WTC11 (cell line): ENCODE measurements around the gene SCN9A. TPM values are rescaled to one million over a fixed set of nuclear protein-coding genes. Genes with fewer than 3 reads are reported as not detected.
A peak's percentile ranks its signal among the peaks of the same experiment; 100 is the strongest.
"Not testable (repeated sequence)": the region's sequence is repeated elsewhere in the genome, so short reads cannot be mapped to it uniquely, and the experiment has no call there.

Experiments
- ATAC-seq: fragments of 200-7000 bp; cut with Tn5 transposase; 2 replicates; pipeline ENCODE4 v1.10.0; 2021; ENCODE audit warnings: mild to moderate bottlenecking, moderate library complexity
- CTCF ChIA-PET: fragments of 300-600 bp; sonication (Branson Sonifier 250); formaldehyde crosslinking; loops from one replicate; lab custom pipeline; 2021; ENCODE audit warnings: antibody characterized with exemption; lab: Charles Lee
- POLR2A ChIA-PET: fragments of 350-600 bp; sonication (Branson Sonifier 250); formaldehyde crosslinking; loops from one replicate; lab custom pipeline; 2021; ENCODE audit warnings: antibody characterized with exemption; lab: Charles Lee
- DNase-seq: peaks from one replicate; pipeline ENCODE4 v3.0.0; 2021; ENCODE audit warnings: low spot score
- H3K27ac Mint-ChIP-seq: 2 replicates; pipeline ENCODE4 v1.8.0; 2021; ENCODE audit warnings: mixed read lengths
- H3K27me3 Mint-ChIP-seq: 2 replicates; pipeline ENCODE4 v1.8.0; 2021; ENCODE audit warnings: low read depth, mild to moderate bottlenecking, moderate library complexity, mixed read lengths
- H3K36me3 Mint-ChIP-seq: 2 replicates; pipeline ENCODE4 v1.8.0; 2021; ENCODE audit warnings: mixed read lengths
- H3K4me1 Mint-ChIP-seq: 2 replicates; pipeline ENCODE4 v1.8.0; 2022; ENCODE audit warnings: mixed read lengths
- H3K4me3 Mint-ChIP-seq: 2 replicates; pipeline ENCODE4 v1.8.0; 2021; ENCODE audit warnings: mild to moderate bottlenecking, moderate library complexity, mixed read lengths
- H3K9me3 Mint-ChIP-seq: 2 replicates; pipeline ENCODE4 v1.8.0; 2021; ENCODE audit warnings: mixed read lengths
- AR ChIP-seq: fragments of 250-450 bp; sonication (Bioruptor Pico); IDR thresholded peaks from 2 replicates; pipeline ENCODE4 v1.9.0; 2021; ENCODE audit warnings: mild to moderate bottlenecking
- ATF3 ChIP-seq: sonication (generic); formaldehyde crosslinking; conservative IDR thresholded peaks from 2 replicates; pipeline ENCODE4 v1.8.1; 2022; ENCODE audit warnings: mild to moderate bottlenecking, missing genetic modification reagents
- E2F1 ChIP-seq: sonication (generic); formaldehyde crosslinking; IDR thresholded peaks from 2 replicates; pipeline ENCODE4 v1.8.0; 2022; ENCODE audit warnings: mild to moderate bottlenecking, missing genetic modification reagents
- FOXK1 ChIP-seq: sonication (generic); formaldehyde crosslinking; IDR thresholded peaks from 2 replicates; pipeline ENCODE4 v1.8.0; 2022; ENCODE audit warnings: mild to moderate bottlenecking, moderate library complexity, missing genetic modification reagents
- FOXP1 ChIP-seq: sonication (generic); formaldehyde crosslinking; IDR thresholded peaks from 2 replicates; pipeline ENCODE4 v1.8.0; 2022; ENCODE audit warnings: missing genetic modification reagents, mild to moderate bottlenecking, moderate library complexity, borderline replicate concordance
- GABPB1 ChIP-seq: sonication (generic); formaldehyde crosslinking; IDR thresholded peaks from 2 replicates; pipeline ENCODE4 v1.8.1; 2023; ENCODE audit warnings: mild to moderate bottlenecking, missing genetic modification reagents
- HMGA2 ChIP-seq: fragments of 250-450 bp; sonication (Bioruptor Pico); IDR thresholded peaks from 2 replicates; pipeline ENCODE4 v1.4.0; 2021; ENCODE audit warnings: mild to moderate bottlenecking, moderate library complexity
- JAZF1 ChIP-seq: fragments of 250-450 bp; sonication (Bioruptor Pico); IDR thresholded peaks from 2 replicates; pipeline ENCODE4 v1.9.0; 2021; ENCODE audit warnings: moderate library complexity, mild to moderate bottlenecking, inconsistent platforms
- KAT7 ChIP-seq: sonication (generic); formaldehyde crosslinking; IDR thresholded peaks from 2 replicates; pipeline ENCODE4 v1.8.1; 2023; ENCODE audit warnings: missing genetic modification reagents, mild to moderate bottlenecking, borderline replicate concordance
- MXD4 ChIP-seq: fragments of 250-450 bp; sonication (Bioruptor Pico); IDR thresholded peaks from 2 replicates; pipeline ENCODE4 v1.8.0; 2021; ENCODE audit warnings: mild to moderate bottlenecking, moderate library complexity, borderline replicate concordance
- NFYB ChIP-seq: sonication (generic); formaldehyde crosslinking; conservative IDR thresholded peaks from 2 replicates; pipeline ENCODE4 v1.8.0; 2022; ENCODE audit warnings: low read depth, missing genetic modification reagents
- OVOL2 ChIP-seq: fragments of 250-450 bp; sonication (Bioruptor Pico); IDR thresholded peaks from 2 replicates; pipeline ENCODE4 v1.9.0; 2021; ENCODE audit warnings: mild to moderate bottlenecking, borderline replicate concordance
- PRRX2 ChIP-seq: fragments of 250-450 bp; sonication (Bioruptor Pico); IDR thresholded peaks from 2 replicates; pipeline ENCODE4 v1.8.0; 2021; ENCODE audit warnings: mild to moderate bottlenecking
- SOX15 ChIP-seq: fragments of 250-450 bp; sonication (Bioruptor Pico); IDR thresholded peaks from 2 replicates; pipeline ENCODE4 v1.9.0; 2021; ENCODE audit warnings: mild to moderate bottlenecking
- TCF7 ChIP-seq: sonication (generic); formaldehyde crosslinking; IDR thresholded peaks from 2 replicates; pipeline ENCODE4 v1.8.0; 2022; ENCODE audit warnings: mild to moderate bottlenecking, low read depth, missing genetic modification reagents, moderate library complexity
- TEAD1 ChIP-seq: sonication (generic); formaldehyde crosslinking; IDR thresholded peaks from 2 replicates; pipeline ENCODE4 v1.8.0; 2022; ENCODE audit warnings: mild to moderate bottlenecking, missing genetic modification reagents
- TEAD4 ChIP-seq: sonication (generic); formaldehyde crosslinking; IDR thresholded peaks from 2 replicates; pipeline ENCODE4 v1.8.0; 2022; ENCODE audit warnings: mild to moderate bottlenecking, missing genetic modification reagents
- TP53 ChIP-seq: sonication (generic); formaldehyde crosslinking; IDR thresholded peaks from 2 replicates; pipeline ENCODE4 v1.8.1; 2023; ENCODE audit warnings: mild to moderate bottlenecking, missing genetic modification reagents
- ZNF232 ChIP-seq: sonication (generic); formaldehyde crosslinking; IDR thresholded peaks from 2 replicates; pipeline ENCODE4 v1.8.0; 2022; ENCODE audit warnings: mild to moderate bottlenecking, missing genetic modification reagents
- ZNF317 ChIP-seq: sonication (generic); formaldehyde crosslinking; IDR thresholded peaks from 2 replicates; pipeline ENCODE4 v1.8.1; 2023; ENCODE audit warnings: low read depth, mild to moderate bottlenecking, moderate library complexity, missing genetic modification reagents, borderline replicate concordance
- ZSCAN18 ChIP-seq: fragments of 250-450 bp; sonication (Bioruptor Pico); IDR thresholded peaks from 2 replicates; pipeline ENCODE4 v2.1.2; 2022; ENCODE audit warnings: mild to moderate bottlenecking, moderate library complexity
- total RNA-seq: library from RNA; stranded (reverse); gene quantifications from 3 replicates; pipeline ENCODE4 v1.2.3, GENCODE V29; 2021
- TF ChIP-seq, protein P1 (sequence below): sonication (generic); formaldehyde crosslinking; IDR thresholded peaks from 2 replicates; pipeline ENCODE4 v1.8.1; 2022; ENCODE audit warnings: missing genetic modification reagents, borderline replicate concordance
- TF ChIP-seq, protein P2 (sequence below): fragments of 200-600 bp; IDR thresholded peaks from 2 replicates; pipeline ENCODE4 v1.8.0; 2022; ENCODE audit warnings: antibody characterized with exemption
- TF ChIP-seq, protein P3 (sequence below): sonication (generic); formaldehyde crosslinking; IDR thresholded peaks from 2 replicates; pipeline ENCODE4 v1.8.1; 2022; ENCODE audit warnings: mild to moderate bottlenecking, moderate library complexity, missing genetic modification reagents

Gene SCN9A
- total RNA-seq, 1 experiment from 2014 or later: 7.3 TPM

- H3K36me3 Mint-ChIP-seq, DNase-seq, CTCF ChIA-PET, H3K27ac Mint-ChIP-seq, H3K9me3 Mint-ChIP-seq, H3K4me1 Mint-ChIP-seq, ATAC-seq, POLR2A ChIA-PET, H3K27me3 Mint-ChIP-seq, H3K4me3 Mint-ChIP-seq: not testable (repeated sequence)
- peak; percentile 97 for TF ChIP-seq HMGA2 (CRISPR knock-in tag)
Observed at GRCh38 chr2:166312863-166313262, 62.9 kb downstream of the SCN9A start.

GRCh38 chr2:166307326-166307725 lies 68.4 kb downstream of the SCN9A start:
- no peak for TF ChIP-seq FOXK1 (CRISPR knock-in tag)
- TF ChIP-seq ZSCAN18 (CRISPR knock-in tag): no peak
- TF ChIP-seq GABPB1: no peak
- no peak for TF ChIP-seq TCF7 (CRISPR knock-in tag)
- TF ChIP-seq E2F1 (CRISPR knock-in tag): no peak
- no peak for TF ChIP-seq ZNF232
- TF ChIP-seq ZNF317 (CRISPR knock-in tag): no peak
- TF ChIP-seq, protein P1, sequence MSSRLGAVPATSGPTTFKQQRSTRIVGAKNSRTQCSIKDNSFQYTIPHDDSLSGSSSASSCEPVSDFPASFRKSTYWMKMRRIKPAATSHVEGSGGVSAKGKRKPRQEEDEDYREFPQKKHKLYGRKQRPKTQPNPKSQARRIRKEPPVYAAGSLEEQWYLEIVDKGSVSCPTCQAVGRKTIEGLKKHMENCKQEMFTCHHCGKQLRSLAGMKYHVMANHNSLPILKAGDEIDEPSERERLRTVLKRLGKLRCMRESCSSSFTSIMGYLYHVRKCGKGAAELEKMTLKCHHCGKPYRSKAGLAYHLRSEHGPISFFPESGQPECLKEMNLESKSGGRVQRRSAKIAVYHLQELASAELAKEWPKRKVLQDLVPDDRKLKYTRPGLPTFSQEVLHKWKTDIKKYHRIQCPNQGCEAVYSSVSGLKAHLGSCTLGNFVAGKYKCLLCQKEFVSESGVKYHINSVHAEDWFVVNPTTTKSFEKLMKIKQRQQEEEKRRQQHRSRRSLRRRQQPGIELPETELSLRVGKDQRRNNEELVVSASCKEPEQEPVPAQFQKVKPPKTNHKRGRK: no peak
- TF ChIP-seq SOX15 (CRISPR knock-in tag): no peak
- TF ChIP-seq TP53 (CRISPR knock-in tag): no peak
- TF ChIP-seq, all 79 proteins: peak for 0
- DNase-seq (no peak), ATAC-seq (no peak)
- peaks cover 7% of the 10 kb centered on the region for H3K36me3 Mint-ChIP-seq
- no peak overlapping the region for H3K27ac Mint-ChIP-seq
- H3K27me3 Mint-ChIP-seq: no peaks in the 10 kb centered on the region
- peaks cover 4% of the 10 kb centered on the region; the same call in 1 of the 2 replicates for H3K4me1 Mint-ChIP-seq
- CTCF ChIA-PET: no interaction called here
- no peak overlapping the region for H3K4me3 Mint-ChIP-seq
- peaks cover 4% of the 10 kb centered on the region; the same call in 1 of the 2 replicates for H3K9me3 Mint-ChIP-seq
- POLR2A ChIA-PET: no interaction called here

DNA sequence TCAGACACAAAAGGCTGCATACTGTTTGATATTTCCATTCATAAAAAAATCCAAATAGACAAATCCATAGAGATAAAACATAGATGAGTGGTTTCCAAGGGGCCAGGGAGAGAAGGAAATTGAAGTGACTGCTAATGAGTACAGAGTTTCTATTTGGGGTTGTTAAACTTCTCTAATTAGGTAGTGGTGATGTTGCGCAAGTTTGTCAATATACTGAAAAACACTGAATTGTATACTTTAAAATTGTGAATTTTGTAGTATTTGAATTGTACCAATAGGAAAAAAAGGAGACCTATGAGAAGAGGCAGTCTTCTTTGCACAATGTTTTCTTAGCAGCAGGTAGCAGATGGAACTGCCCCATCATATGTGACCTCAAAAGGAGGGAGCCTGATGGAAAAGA lies 71.1 kb downstream of the SCN9A start:
- no peak for DNase-seq
- Mint-ChIP-seq H3K9me3 (peaks cover 4% of the 10 kb centered on the region; the same call in 1 of the 2 replicates), H3K36me3 (peaks cover 3% of the 10 kb centered on the region), H3K27me3 (no peaks in the 10 kb centered on the region), H3K27ac (no peak overlapping the region), H3K4me1 (peaks cover 4% of the 10 kb centered on the region; the same call in 1 of the 2 replicates), H3K4me3 (no peak overlapping the region)
- ChIA-PET CTCF (no interaction called here), POLR2A (no interaction called here)
- ATAC-seq: no peak
- TF ChIP-seq KAT7: no peak
- no peak for TF ChIP-seq PRRX2 (CRISPR knock-in tag)
- TF ChIP-seq HMGA2 (CRISPR knock-in tag): no peak
- TF ChIP-seq, protein P2, sequence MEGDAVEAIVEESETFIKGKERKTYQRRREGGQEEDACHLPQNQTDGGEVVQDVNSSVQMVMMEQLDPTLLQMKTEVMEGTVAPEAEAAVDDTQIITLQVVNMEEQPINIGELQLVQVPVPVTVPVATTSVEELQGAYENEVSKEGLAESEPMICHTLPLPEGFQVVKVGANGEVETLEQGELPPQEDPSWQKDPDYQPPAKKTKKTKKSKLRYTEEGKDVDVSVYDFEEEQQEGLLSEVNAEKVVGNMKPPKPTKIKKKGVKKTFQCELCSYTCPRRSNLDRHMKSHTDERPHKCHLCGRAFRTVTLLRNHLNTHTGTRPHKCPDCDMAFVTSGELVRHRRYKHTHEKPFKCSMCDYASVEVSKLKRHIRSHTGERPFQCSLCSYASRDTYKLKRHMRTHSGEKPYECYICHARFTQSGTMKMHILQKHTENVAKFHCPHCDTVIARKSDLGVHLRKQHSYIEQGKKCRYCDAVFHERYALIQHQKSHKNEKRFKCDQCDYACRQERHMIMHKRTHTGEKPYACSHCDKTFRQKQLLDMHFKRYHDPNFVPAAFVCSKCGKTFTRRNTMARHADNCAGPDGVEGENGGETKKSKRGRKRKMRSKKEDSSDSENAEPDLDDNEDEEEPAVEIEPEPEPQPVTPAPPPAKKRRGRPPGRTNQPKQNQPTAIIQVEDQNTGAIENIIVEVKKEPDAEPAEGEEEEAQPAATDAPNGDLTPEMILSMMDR: no peak
- TF ChIP-seq TEAD1 (CRISPR knock-in tag): no peak
- TF ChIP-seq FOXP1 (CRISPR knock-in tag): no peak
- no peak for TF ChIP-seq JAZF1 (CRISPR knock-in tag)
- no peak for TF ChIP-seq MXD4
- TF ChIP-seq OVOL2 (CRISPR knock-in tag): no peak
- TF ChIP-seq NFYB (CRISPR knock-in tag): no peak
- TF ChIP-seq, protein P3, sequence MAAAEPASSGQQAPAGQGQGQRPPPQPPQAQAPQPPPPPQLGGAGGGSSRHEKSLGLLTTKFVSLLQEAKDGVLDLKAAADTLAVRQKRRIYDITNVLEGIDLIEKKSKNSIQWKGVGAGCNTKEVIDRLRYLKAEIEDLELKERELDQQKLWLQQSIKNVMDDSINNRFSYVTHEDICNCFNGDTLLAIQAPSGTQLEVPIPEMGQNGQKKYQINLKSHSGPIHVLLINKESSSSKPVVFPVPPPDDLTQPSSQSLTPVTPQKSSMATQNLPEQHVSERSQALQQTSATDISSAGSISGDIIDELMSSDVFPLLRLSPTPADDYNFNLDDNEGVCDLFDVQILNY (CRISPR knock-in tag): no peak
- no peak for TF ChIP-seq AR (CRISPR knock-in tag)
- TF ChIP-seq TEAD4: no peak
- TF ChIP-seq ATF3 (CRISPR knock-in tag): no peak
